A549 (cell line): ENCODE measurements around the gene SHISA8.

Experiments used
- CTCF ChIP-seq: fragments of >200 bp; sonication (Bioruptor Twin); formaldehyde crosslinking; IDR thresholded peaks from 3 replicates; pipeline ENCODE4 v1.5.1; 2016
- MAX ChIP-seq: IDR thresholded peaks from 2 replicates; pipeline ENCODE4 v1.6.1; 2012
- RAD21 ChIP-seq, 2 experiments: fragments of >200 bp in 1 of 2; sonication (Bioruptor Twin) in 1 of 2; formaldehyde crosslinking in 1 of 2; IDR thresholded peaks in 1 of 2; conservative IDR thresholded peaks in 1 of 2; 2 replicates in 1 of 2; 3 replicates in 1 of 2; pipeline ENCODE4 v1.6.1; 2012 to 2018; ENCODE audit warnings: inconsistent platforms in 1 of 2

- TF ChIP-seq MAX (no peak), CTCF (no peak), RAD21 (conservative IDR thresholded peaks at IDR 0.05 in 1 of 2, IDR thresholded peaks at IDR 0.05 in 1 of 2) (no peak)
These were observed 7.2 kb downstream of the SHISA8 start for GRCh38 chr22:41907436-41908401.
